Thyroid gland (tissue), 4 donors: ENCODE results near the gene DNMT3A. TPM values are rescaled to one million over a fixed set of nuclear protein-coding genes. Genes with fewer than 3 reads are reported as not detected.

ENCODE experiments used
- DNase-seq, 2 donors: peaks; one replicate each; pipeline ENCODE4 v3.0.0-alpha.2; 2019
- H3K27ac ChIP-seq, 3 donors: fragments of 200-600 bp; sonication (generic); 1 replicate in 2 of 3; 2 replicates in 1 of 3; pipeline ENCODE4 v1.5.1; 2016 to 2019; ENCODE audit warnings: mild to moderate bottlenecking in 1 of 3, moderate library complexity in 1 of 3
- H3K27me3 ChIP-seq: fragments of 200-600 bp; sonication (generic); one replicate; pipeline ENCODE4 v1.5.1; 2019
- H3K36me3 ChIP-seq, 2 donors: fragments of 200-600 bp; sonication (generic); one replicate each; pipeline ENCODE4 v1.5.1; 2016 to 2019
- H3K4me1 ChIP-seq, 2 donors: fragments of 200-600 bp; sonication (generic); one replicate each; pipeline ENCODE4 v1.5.1; 2017 to 2019
- H3K4me3 ChIP-seq, 3 donors: fragments of 200-600 bp; sonication (generic); replicated peaks in 1 of 3; 1 replicate in 2 of 3; 2 replicates in 1 of 3; pipeline ENCODE4 v1.5.1; 2016; ENCODE audit warnings: mild to moderate bottlenecking in 1 of 3
- H3K9me3 ChIP-seq: fragments of 200-600 bp; sonication (generic); one replicate; pipeline ENCODE4 v1.5.1; 2017
- POLR2A ChIP-seq, 2 donors: fragments of 450-650 bp; IDR thresholded peaks; one replicate each; pipeline ENCODE4 v1.6.1; 2017; ENCODE audit warnings: antibody characterized with exemption in 2 of 2, mild to moderate bottlenecking in 2 of 2, moderate library complexity in 1 of 2
- WGBS, 2 donors: methylation state at CpG; one replicate each; pipeline ENCODE4 v1.1.5; 2017; 5-methylcytosine and 5-hydroxymethylcytosine counted together
- intact Hi-C: fragments of 100-400 bp; cut with DNase I; formaldehyde crosslinking; loops from one replicate; pipeline ENCODE4 v1.15.1; 2023
- total RNA-seq, 4 donors: library from RNA; depleted of rRNA; stranded (reverse); fragments of >200 nt; gene quantifications; one replicate each; pipeline ENCODE4 v1.2.3, GENCODE V29; 2016
- TF ChIP-seq, protein P1 (sequence below), 6 experiments: fragments of 200-600 bp in 3 of 6; fragments of 450-650 bp in 3 of 6; sonication (generic) in 3 of 6; IDR thresholded peaks; one replicate each; pipeline ENCODE4 v1.5.1; 2016 to 2019; ENCODE audit warnings: antibody characterized with exemption in 6 of 6, mild to moderate bottlenecking in 2 of 6, inconsistent platforms in 1 of 6, moderate library complexity in 1 of 6

The DNMT3A gene
- total RNA-seq, 4 donors from 2014 or later: 17.3 to 40.9 (median 18.8) TPM

DNA sequence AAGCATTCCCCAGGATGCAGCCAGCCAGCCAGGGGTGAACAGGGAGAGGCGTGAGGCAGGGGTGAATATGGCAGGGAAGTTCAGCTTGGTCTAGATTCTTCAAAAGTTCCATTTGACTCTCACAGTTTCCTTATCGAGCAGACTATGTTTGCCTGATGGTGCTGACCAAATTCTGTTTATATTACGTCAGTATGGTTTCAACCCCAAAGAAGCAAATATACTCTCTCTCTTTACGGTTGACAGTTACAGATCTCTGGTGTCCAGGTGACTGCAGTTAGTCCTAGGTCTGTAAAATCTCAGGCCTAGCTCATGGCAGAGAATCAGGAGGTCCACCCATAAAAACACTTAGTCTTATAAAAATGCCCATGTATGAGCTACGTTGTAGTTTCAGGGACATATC, 38.3 kb upstream of the DNMT3A start:
- Histone ChIP-seq H3K27me3 (no peaks in the 10 kb centered on the region), H3K36me3 (no peaks in the 10 kb centered on the region), H3K4me1 (peaks cover 0 to 12% of the 10 kb centered on the region in 2 donors), H3K9me3 (no peaks in the 10 kb centered on the region), H3K27ac (no peak overlapping the region), H3K4me3 (no peak overlapping the region)
- WGBS, 2 donors: 95 to 96% methylated on average over 5 of the region's 5 CpGs
- TF ChIP-seq POLR2A (IDR thresholded peaks at IDR 0.05): no peak
- DNase-seq: no peak
- intact Hi-C loops: no loop called here

DNA sequence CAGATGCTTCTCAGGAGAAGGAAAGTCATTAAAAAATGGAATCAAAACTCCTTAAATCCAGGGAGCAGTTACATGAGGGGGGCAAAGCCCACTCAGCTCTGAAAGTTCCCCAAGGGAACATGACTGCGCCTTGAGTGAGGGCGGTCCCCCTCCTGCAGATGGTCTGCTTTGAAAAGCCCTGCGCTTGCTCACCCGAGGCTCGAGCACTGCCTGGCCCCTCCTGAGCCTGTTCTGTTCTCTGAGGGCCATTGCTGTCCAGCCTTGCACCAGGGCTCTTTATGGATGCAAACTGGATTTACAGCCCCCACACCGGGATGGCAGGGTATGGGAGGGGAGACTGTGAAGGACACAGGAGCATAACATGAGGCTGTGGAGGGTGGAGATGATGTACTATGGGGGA, 37.8 kb upstream of the DNMT3A start:
- H3K27ac ChIP-seq: no peak overlapping the region
- 83 to 96% methylated on average over 6 of the region's 6 CpGs for WGBS, 2 donors
- H3K9me3 ChIP-seq: no peaks in the 10 kb centered on the region
- no peaks in the 10 kb centered on the region for H3K36me3 ChIP-seq
- H3K4me3 ChIP-seq: no peak overlapping the region
- intact Hi-C loops: loop anchor here (10.0 kb wide), 1 partner anchor 145 kb away; no protein-coding TSS in a partner anchor
- no peaks in the 10 kb centered on the region for H3K27me3 ChIP-seq
- peaks cover 0 to 12% of the 10 kb centered on the region in 2 donors for H3K4me1 ChIP-seq
- DNase-seq: no peak
- no peak for TF ChIP-seq POLR2A (IDR thresholded peaks at IDR 0.05)
- TF ChIP-seq, protein P1, sequence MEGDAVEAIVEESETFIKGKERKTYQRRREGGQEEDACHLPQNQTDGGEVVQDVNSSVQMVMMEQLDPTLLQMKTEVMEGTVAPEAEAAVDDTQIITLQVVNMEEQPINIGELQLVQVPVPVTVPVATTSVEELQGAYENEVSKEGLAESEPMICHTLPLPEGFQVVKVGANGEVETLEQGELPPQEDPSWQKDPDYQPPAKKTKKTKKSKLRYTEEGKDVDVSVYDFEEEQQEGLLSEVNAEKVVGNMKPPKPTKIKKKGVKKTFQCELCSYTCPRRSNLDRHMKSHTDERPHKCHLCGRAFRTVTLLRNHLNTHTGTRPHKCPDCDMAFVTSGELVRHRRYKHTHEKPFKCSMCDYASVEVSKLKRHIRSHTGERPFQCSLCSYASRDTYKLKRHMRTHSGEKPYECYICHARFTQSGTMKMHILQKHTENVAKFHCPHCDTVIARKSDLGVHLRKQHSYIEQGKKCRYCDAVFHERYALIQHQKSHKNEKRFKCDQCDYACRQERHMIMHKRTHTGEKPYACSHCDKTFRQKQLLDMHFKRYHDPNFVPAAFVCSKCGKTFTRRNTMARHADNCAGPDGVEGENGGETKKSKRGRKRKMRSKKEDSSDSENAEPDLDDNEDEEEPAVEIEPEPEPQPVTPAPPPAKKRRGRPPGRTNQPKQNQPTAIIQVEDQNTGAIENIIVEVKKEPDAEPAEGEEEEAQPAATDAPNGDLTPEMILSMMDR (IDR thresholded peaks at IDR 0.05): no peak

DNA sequence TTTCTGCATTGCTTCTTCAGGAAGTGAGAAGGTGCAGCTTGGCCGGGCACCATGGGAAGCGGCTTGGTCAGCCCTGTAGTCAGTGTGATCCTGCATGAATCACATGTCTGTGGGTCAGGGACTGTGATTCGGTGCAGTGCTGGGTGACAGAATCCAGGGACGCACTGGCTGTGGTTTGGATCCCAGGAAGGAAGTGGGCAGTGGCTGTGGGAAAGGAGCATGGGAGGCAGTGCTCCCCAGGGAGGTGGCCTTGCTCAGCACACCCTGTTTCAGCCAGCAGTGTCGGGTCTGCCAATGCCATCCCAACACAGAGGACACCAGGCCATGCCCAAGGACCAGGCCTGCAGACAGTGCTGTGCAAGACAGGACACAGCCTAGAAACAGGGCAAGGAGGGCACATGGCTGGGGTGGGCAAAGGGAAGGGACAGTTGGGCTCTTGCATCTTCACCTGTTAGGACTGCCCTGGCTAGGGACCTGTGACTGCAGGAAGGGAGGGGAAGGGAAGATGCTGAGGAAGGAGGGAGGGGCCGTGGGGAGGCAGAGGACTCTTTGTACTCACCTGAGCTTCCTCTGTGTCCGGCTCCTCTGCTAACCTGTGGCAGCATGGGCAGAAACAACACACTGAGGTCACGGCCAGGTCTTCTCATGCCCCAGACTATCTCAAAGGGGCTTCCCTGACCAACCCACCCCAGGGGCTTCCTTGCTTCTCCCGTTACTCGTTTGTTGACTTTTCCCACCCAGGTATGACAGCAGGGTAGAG, 37.2 kb upstream of the DNMT3A start:
- 81 to 85% methylated on average over 10 of the region's 10 CpGs for WGBS, 2 donors
- peaks cover 0 to 12% of the 10 kb centered on the region in 2 donors for H3K4me1 ChIP-seq
- no peaks in the 10 kb centered on the region for H3K36me3 ChIP-seq
- no peaks in the 10 kb centered on the region for H3K27me3 ChIP-seq
- TF ChIP-seq, protein P1 (IDR thresholded peaks at IDR 0.05): no peak
- TF ChIP-seq POLR2A (IDR thresholded peaks at IDR 0.05): no peak
- no peak for DNase-seq
- no peak overlapping the region for H3K4me3 ChIP-seq
- H3K27ac ChIP-seq: no peak overlapping the region
- H3K9me3 ChIP-seq: no peaks in the 10 kb centered on the region
- intact Hi-C loops: loop anchor here (10.0 kb wide), 1 partner anchor 146 kb away; no protein-coding TSS in a partner anchor

DNA sequence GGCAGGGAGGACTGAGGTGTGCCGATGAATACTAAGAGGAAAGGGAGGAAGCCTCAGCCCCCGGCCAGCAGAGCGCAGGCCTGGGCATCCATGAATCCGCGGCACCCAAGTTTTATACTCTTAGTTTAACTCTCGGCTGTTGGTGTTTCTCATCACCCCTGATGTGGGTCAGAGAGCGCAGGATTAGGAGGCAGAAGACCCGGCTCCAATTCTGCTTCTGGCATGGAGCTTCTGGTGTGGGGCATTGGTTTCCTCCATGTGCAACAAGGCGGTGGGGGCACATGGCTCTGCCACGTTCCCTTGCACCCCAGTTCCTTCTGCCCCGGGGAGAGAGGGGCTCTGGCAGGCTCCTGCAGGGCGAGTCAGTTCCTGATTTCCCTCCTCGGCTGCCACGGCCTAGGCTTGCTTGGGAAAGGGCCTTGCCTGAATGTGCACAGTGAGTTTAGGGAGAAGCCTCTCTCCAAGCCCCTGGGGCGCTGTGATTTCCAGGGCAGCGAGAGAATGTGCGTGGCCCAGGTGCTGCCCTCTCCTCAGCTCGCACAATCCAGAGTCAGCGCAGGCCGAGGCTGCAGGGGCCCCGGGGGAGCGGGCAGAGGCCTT, 36.2 kb upstream of the DNMT3A start:
- no peak for TF ChIP-seq POLR2A (IDR thresholded peaks at IDR 0.05)
- TF ChIP-seq, protein P1 (IDR thresholded peaks at IDR 0.05): no peak
- H3K27me3 ChIP-seq: no peaks in the 10 kb centered on the region
- no peak for DNase-seq
- WGBS, 2 donors: 93 to 94% methylated on average over 16 to 22 of the region's 22 CpGs
- peaks cover 7 to 22% of the 10 kb centered on the region in 2 donors for H3K4me1 ChIP-seq
- no peak overlapping the region for H3K4me3 ChIP-seq
- H3K36me3 ChIP-seq: no peaks in the 10 kb centered on the region
- no peaks in the 10 kb centered on the region for H3K9me3 ChIP-seq
- intact Hi-C loops: loop anchor here (10.0 kb wide), 1 partner anchor 147 kb away; no protein-coding TSS in a partner anchor
- H3K27ac ChIP-seq: no peak overlapping the region

DNA sequence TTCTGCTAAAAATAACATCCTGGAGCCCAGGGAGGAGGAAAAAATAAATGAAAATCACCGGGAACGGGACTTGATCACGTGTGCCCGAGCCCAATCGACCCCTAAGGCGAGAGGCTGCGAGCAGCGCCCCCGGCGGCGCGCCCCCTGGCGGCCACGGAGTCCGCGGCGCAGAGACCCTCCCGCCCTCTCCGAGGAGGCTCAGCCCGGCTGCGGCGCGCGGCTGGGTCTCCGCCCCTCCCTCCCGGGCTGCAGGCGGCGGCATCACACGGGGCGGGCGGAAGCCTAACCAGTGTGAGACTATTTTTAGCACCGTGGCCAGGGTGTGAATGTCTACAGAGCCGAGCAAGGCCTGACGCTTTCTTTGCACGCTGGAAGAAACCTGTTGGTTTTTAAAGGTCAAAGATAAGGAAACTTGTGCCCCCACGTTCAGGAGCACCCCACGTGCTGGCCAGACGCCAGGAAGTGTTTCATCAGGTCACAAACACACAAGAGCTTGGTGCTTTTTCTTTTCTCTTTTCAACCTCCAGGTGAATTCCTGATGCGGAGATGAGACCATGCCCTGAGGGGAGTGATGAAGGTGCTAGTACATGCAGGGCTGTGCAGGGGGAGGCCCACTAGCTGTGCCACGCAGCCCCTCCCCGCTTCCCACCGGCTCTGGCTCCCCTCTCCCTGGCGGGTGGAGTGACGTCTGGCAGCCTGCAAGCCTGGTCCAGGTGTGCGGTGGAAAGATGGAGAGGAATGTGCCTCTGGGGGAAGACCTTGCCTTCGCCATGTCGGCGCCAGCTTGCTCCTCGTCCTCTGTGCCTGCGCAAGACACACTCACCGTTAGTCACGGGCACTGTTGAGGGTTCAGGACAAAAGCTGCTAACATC, 35.3 kb upstream of the DNMT3A start:
- TF ChIP-seq, protein P1 (IDR thresholded peaks at IDR 0.05): peak; percentile 32 to 97 (median 91)
- TF ChIP-seq POLR2A (IDR thresholded peaks at IDR 0.05): peak in 1 of 2 donors; percentile 3

More for the DNA sequence above, 35.3 kb upstream of the DNMT3A start:
- Histone ChIP-seq H3K9me3 (no peaks in the 10 kb centered on the region), H3K27me3 (no peaks in the 10 kb centered on the region), H3K27ac (peak overlapping the region in 1 of 3 donors; percentile 15), H3K4me3 (no peak overlapping the region), H3K4me1 (peaks cover 8 to 23% of the 10 kb centered on the region in 2 donors), H3K36me3 (no peaks in the 10 kb centered on the region)
- peak; percentile 90 for DNase-seq
- WGBS, 2 donors: 6 to 17% methylated on average over 27 to 34 of the region's 52 CpGs
- intact Hi-C loops: loop anchor here (10.0 kb wide), 1 partner anchor 148 kb away; no protein-coding TSS in a partner anchor
